G401.6 (cell line): ENCODE measurements around the gene AP3S2.
"Not testable (repeated sequence)": the region's sequence is repeated elsewhere in the genome, so short reads cannot be mapped to it uniquely, and the experiment has no call there.

Experiments
- FAIRE-seq: peaks from 2 replicates; lab custom pipeline; 2012; peaks lifted over from hg19 to GRCh38; lab: Jason Lieb, UNC

Gene AP3S2

DNA sequence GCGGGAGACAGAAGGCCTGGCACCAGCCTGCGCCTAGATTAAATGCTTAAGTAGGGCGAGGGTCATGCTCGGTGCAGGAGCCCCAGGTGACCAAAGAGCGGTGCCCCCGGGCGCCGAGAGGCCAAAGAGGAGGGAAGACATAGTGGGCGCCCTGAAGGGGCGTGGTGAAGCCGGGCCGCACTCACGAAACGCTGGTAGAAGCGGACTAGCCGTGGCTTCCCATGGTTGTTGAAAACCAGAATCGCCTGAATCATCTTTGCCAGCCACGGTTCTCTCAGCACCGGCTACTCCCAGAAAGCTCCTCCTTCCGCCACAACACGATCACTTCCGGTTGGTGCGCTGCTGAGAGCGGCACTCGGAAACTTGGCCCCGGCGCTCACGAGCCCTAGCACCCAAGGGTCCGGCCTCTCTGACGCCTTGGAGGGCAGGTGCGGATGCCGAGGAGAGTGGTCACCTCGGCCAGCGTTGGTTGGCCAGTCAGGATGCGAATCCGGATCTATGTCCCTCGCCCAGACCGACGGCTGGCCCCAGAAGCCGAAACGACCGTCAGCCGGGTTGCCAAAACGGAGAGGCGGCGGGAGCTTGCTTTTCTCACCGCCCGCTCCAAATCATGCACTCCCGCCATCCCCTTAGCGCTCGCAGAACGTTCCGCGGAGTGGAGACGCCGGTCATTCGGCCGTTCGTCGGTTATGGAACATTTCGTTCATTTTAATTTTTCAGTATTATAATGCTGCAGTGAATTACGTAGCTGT, at the start of gene AP3S2:
Gene AP3S2 (minus strand): TSS at position 299 of the 752 bp plus-strand sequence. CDS start 45 bp downstream, at position 254.
- no peak for FAIRE-seq

DNA sequence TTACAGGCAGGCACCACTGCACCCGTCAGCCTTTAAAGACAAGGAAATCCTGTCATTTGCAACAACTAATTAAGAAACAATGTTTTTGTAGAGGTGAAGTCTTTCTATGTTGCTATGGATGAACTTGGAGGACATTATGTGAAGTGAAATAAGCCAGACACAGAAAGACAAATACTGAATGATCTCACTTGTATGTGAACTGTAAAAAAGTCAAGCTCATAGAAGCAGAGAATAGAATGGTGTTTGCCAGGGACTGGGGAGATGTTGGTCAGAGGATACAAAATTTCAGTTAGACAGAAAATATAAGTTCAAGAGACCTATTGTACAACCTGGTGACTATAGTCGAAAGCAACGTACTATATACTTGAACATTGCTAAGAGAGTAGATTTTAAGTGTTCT, 46.1 kb upstream of the AP3S2 start:
- FAIRE-seq: no peak

DNA sequence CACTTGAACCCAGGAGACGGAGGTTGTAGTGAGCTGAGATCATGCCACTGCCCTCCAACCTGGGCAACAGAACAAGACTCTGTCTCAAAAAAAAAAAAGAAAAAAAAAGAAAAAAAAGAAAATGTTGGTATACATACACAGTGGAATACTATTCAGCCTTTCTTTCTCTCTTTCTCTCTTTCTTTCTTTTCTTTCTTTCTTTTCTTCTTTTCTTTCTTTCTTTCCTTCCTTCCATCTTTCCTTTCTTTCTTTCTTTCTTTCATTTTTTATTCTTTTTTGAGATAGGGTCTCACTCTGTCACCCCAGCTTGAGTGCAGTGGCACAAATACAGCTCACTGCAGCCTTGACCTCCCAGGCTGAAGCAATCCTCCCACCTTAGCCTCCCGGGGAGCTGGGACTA, 45.6 kb upstream of the AP3S2 start:
- FAIRE-seq: not testable (repeated sequence)

DNA sequence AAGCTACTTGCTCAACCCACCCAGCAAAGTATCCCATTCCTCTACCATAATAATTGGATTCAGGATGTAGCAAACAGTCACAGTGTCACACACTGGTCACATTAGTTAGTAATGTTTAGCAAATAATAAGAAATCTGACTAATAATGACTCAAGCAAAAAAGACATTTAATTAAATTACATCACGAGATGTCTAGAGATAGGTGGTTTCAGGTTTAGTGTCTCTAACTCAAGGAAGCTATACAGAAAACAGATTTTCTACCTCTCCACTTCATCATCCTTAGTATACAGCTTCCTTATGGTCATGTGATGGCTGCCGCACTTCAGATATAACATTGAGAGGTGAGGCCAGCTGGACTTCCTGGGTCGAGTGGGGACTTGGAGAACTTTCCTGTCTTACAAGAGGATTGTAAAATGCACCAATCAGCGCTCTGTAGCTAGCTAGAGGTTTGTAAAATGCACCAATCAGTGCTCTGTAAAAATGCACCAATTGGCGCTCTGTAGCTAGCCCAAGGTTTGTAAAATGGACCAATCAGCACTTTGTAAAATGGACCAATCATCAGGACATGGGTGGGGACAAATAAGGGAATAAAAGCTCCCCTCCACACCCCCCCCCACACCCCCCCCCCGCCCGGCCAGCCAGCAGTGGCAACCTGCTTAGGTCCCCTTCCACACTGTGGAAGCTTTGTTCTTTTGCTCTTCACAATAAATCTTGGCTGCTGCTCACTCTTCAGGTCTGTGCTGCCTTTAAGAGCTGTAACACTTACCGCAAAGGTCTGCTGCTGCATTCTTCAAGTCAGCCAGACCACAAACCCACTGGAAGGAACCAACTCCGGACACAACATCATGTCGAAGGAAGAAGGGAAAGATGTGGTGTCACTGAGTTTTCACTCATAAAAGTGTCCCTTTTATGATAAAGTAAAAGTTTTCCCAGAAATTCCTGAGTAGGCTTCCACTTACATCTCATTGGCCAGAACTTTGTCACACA, 43.9 kb upstream of the AP3S2 start:
- no peak for FAIRE-seq

DNA sequence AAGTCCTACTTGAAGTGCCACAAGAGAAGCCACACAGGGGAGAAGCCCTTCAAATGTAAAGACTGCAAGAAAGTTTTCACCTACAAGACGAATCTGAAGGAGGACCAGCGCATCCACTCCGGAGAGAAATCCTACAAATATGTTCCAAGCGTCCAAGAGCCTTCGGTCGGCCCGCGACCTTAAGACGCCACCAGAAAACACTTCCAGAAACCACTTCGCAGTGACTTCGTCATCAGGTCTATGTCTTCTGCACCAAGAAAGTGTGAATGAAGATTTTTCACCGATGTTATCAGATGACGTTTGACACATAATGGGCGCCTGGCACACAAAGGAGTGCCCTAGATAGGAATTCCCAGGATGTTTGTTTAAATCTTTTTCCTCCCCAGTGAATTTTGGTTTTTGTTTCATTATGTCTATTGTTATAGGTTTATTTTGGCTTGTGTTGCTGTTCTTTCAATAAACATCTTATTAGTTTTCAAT, 43.0 kb upstream of the AP3S2 start:
- FAIRE-seq: no peak

DNA sequence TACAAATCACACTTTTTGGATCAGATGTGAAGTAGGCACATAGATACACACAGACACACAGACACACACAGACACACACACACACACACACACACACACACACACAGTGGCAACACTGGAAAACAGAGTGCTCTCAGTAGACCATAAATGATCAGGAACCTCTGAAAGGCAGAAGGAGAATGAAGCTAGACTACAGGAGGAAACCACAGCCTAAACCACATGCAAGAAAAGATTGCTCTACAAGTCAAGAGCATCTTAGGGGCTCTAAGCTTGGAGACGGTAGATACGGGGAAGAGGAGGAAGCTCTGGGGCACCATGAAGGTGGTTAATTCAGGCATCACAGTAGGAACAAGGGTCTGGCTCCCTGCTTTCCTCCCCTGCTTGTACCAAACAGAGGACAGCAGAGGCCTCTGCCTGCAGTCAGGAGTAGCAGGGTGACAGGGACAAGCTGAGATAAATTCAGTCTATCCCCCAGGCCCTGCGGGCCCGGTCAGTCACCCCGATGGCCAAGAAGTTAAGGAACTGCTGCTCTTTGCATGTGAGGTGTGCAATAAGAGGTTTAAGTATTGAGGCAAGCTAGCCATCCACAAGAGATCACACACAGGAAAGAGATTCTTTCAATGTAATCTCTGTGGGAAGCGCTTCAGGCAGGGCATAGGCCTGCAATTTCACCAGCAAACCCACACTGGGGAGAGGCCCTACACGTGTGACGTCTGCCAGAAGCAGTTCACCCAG, 42.4 kb upstream of the AP3S2 start:
- no peak for FAIRE-seq

DNA sequence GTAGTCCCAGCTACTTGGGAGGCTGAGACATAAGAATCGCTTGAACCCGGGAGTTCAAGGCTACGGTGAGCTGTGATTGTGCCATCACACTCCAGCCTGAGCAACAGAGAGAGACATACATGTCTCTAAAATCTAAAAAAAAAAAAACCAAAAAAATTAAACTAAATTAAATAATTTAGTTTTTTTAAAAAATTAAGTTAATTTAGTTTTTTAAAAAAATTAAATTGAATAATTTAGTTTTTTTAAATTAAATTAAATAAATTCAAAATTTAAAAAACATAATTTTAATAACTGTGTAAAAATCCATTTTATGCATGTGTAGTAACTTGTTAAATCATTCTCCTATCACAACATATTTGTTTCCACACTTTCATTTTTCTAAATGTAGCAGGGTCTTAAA, 39.1 kb upstream of the AP3S2 start:
- peak; percentile 96 for FAIRE-seq

DNA sequence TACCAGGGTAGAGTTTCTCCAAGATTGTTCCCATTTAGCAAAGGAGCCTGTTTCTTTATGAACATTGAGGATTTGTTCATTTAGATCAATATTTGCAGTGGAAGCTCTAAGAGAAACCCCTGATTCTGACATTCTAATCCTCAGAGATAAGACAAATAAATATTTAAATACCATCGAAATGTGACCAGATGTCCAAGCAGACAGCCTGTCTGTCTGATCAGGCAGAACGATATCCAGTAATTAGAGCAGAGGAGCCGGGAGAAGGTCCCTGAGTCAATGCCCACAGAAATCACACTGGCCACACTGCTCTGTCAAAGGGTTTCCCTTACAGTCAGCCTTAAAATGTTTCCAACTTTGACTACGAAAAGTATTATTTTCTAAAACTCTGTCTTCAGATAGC, 34.6 kb upstream of the AP3S2 start:
- no peak for FAIRE-seq

DNA sequence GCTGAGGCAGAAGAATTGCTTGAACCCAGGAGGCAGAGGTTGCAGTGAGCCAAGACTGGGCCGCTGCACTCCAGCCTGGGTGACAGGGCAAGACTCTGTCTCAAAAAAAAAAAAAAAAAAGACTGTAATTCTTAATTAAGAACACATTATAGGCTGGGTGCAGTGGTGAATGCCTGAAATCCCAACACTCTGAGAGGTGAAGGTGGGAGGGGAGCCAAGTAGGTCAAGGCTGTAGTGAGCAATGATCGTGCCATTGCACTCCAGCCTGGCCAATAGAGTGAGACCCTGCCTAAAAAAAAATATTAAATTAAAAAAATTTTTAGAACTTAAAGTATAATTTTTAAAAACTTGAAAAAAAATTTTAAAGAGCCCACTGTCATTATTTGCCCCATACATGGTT, 32.4 kb upstream of the AP3S2 start:
- no peak for FAIRE-seq

DNA sequence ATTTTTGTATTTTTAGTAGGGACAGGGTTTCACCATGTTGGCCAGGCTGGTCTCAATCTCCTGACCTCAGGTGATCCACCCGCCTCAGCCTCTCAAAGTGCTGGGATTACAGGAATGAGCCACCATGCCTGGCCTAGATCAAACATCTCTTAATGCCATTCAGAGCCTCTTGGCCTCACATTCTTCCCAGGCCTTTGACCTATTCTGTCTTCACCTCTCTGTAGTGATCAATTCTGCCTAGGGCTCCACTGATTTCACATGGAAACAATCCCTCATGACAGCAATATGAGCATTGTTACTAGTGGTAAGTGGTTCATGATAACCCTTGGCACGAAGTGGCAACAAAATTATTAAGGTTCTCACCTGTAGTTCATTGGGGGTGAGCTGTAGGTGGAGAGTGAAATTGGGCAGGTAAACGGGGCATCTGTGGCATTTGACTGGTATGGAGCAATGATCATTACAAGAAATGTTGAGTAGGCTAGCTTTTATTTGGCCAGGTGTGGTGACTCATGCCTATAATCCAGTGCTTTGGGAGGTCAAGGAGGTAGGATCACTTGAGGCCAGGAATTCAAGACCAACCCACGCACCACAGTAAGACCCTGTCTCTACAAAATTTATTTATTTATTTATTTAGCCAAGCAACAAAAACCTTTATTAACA, 23.8 kb upstream of the AP3S2 start:
- no peak for FAIRE-seq

DNA sequence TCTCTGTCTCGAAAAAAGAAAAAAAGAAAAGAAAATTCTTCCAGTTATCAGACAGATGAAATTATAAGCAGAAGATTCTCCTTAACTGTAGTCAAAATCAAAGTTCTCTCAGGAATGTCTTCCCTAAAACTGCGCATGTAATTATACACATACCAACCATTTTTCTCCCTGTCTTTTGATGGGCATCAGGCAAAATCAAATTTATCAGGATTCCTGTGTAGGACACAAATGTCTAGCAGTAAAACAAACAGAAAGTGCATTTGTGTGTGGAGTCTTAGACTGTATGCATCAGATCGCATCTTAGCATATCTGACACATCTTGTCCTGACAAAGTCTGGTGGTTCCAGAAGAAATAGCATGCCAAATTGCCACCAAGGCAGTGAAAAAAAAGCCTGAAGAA, 22.9 kb upstream of the AP3S2 start:
- FAIRE-seq: no peak

DNA sequence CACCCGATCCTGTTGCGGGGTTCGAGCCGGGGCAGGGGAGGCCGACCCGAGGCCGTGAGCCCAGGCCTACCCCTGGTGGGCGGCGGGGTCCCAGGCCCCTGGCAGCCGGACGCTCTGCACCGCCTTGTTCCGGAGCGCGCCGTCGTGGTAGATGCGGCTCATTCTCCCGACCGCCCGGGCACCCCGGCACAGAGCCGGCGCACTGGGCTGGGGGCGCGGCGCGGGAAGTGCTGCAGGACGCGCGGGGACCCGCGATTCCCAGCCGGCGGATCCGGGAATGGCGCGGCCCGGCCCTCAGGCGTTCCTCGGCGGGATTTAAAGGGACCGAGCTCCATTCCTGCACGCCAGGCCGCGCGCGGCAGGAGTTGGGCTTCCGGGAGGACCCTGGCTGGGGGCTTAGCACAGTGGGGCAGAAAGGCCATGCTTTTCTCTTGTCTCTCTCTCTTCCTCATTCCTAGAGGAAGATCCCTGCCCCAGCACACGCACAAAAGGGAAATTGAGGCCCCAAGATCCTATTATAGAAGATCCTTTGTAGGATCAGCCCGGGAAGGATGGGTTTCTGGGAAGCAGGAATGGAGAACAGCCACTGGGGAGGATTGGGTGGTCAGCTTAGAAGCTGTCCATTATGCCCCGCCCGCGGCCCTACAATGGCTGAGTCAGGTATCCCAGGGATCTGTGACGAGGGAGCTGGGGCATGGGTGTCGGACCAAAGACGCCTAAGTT, 19.0 kb upstream of the AP3S2 start, which contains the start of gene ARPIN:
Gene ARPIN (minus strand): TSS at position 279 of the 723 bp plus-strand sequence. CDS start 117 bp downstream, at position 162.
- FAIRE-seq: no peak

DNA sequence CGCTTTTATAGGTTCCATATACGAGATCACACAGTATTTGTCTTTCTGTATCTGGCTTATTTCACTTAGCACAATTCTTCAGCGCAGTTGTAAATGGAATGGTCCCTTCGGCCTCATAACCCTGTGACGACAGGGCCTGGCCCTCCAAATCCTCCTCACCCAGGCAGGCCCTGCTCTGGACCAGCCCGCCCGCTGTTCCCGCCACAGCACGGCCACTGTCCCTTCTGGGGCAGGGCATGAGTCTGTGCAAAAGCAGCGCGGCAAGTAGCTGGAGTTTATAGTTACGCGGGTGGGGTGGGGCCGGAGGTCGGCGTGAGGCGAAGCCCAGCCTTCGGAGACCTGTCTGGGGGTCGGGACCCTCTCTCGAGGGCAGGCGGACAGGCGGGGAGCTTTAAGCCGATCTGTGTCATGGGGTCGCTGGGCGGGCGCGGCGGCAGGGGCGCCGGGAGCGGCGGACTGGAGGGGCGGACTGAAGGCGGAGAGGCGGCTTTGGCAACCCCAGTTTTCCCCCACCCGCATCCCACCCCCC, 18.4 kb upstream of the AP3S2 start:
- no peak for FAIRE-seq

DNA sequence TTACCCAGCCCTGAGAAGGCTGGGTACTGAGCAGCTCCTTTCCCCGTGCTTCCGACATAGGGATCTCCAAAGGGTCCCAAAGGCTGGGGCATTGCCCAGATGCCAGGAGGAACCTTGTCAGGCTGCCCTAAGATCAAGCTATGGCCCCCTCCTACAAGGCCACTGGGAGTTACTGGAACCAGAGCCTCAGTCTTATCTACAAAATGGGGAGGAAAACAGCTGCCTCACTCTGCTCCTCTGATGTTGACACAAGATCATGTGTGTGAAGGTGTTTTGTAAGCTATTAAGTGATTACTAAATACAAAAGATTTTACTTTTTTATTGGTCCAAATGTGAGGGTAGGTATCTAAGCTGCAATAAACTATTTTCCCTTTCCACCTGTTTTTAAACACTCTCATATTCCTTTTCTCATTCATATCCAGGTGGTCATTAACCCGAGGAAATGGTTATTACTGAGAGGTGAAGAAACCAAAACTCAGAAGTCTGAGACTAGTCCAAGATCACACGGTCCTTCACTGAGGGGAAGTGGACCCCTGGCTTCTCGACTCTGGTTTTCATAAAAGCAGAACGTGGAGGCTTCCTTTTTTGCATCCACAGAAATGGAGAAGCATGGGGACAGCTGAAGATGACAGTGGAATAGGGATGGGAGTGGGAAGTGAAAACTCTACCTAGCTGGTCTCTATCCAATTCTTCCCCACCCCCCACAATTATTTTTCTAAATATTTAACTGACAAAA, 17.3 kb upstream of the AP3S2 start:
- FAIRE-seq: no peak

DNA sequence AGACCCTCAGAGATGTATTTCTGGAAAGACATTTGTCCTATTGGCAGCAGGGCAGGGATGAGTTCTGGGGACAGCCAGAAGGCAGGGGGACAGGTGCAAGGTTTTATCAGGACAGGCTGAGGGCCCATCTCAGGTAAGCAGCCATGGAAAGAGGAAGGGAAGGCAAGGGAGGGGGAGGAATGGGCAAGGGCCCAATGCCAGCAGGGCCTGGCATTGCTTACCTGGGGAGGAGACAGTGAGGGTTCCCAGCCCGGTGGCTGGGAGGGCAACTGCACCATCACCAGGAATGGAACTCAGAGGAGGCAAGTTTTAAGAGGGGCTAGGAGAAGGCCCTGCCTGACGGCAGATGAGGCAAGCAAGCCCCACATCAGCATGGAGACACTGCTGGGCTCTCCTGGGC, 15.8 kb upstream of the AP3S2 start:
- FAIRE-seq: no peak

DNA sequence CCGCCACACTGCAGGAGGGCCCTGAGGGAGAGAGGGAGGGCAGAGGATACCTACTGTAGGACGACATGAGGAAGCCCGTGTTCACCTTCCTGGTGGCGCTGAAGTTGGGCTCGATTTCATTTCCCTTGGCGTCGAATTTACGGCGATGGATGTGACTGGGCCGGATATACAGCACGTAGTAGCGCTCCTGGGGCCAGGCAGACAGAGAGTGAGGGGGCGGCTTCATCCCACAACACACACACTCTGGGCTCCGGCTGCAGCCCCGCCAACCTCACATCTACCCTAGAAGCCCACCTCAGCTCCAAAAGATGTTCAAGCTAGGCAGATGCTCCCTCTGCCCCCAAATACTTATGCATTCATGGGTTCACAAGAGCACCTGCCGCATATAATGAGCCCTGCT, 14.4 kb upstream of the AP3S2 start:
- no peak for FAIRE-seq

DNA sequence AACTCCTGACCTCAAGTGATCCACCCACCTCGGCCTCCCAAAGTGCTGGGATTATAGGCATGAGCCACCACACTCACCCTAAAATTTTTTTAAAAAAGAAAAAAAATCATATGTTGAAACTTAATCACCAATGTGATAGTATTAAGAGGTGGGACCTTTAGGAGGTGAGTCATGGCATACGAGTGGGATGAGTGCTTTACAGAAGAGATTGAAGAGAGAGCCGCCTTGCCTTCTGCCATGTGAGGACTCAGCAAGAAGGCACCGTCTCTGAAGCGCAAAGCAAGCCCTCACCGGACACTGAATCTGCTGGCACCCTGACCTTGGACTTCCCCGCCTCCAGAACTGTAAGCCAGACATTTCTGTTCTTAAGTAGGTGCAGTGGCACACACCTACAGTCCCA, 13.5 kb upstream of the AP3S2 start:
- FAIRE-seq: no peak

DNA sequence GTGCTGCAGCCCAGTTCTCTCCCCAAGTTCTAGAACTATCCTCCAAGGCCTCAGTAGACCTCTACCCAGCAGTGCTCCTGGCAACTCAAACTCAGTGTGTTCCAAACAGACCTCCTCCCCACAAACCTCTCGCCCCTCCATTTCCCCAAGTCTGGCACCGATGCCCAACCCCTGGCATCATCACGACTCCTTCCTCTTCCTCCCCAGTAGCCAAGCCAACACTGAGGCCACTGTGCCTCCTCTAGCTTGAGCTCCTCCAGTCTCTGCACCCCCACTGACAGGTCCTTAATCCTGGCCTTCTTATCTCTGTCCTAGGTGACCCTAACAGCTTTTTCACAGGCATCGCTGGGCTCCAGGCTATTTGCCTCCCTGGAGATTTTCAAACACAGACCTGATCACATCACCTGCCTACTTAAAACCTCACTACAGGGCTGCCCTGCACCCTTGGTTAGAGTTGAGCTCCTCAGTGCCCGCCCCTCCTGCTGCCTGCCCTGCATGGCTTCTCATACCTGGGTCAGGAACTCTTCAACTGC, 12.1 kb upstream of the AP3S2 start:
- FAIRE-seq: no peak

DNA sequence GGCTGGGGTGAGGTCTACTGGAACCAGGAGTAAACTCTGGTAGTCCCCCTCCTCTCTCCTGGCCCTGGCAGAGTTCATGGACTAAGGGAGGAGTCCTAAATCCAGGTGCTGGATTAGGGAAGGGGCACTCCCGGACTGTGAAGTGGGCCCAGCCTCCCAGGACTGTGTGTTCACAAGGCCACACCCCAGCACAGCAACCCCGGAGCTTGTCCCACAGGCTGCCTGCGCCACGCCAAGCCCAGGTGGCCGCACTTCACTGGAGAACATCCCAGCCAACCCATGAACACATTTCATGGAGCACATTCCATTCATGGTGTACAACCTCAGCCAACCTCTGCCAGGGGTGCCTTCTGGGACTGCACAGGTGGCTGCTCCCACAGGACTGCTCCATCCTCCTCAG, 10.7 kb upstream of the AP3S2 start:
- no peak for FAIRE-seq

DNA sequence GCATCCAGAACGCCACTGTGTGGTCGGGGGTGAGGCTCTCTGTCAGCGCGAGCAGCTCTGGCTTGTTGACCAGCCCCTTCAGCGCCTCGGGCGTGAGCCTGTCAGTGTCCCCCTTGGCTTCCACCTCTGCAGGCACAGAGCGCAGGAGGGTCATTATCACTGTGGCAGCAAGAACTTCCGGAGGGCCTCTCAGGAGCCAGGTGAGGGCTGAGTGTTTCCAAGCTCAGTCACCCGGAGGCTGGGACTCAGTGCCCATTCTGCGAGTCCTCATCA, 10.0 kb upstream of the AP3S2 start:
- no peak for FAIRE-seq
